Measurements from ENCODE around the gene GPR137C.

GRCh38 chr14:52552063-52552988 is at the start of gene GPR137C, which contains the start of gene TXNDC16:
- TF ChIP-seq MYC (IDR thresholded peaks at IDR 0.05; ENCODE audit: insufficient read depth, insufficient read length, insufficient replicate concordance, low read length, severe bottlenecking) (no peak), CTCF (IDR thresholded peaks at IDR 0.05 in 2 of 3, conservative IDR thresholded peaks at IDR 0.05 in 1 of 3; ENCODE audit: control insufficient read depth in 2 of 3, extremely low read depth in 1 of 3, insufficient read depth in 1 of 3, low read depth in 3 of 3, low read length in 3 of 3) (no peak), ZBTB33 (IDR thresholded peaks at IDR 0.05) (no peak), ATF2 (IDR thresholded peaks at IDR 0.05; ENCODE audit: low read length) (no peak), TAF1 (IDR thresholded peaks at IDR 0.05; ENCODE audit: borderline replicate concordance, low read depth, low read length) (peak; percentile 48; the same call in 1 of the 2 replicates), RAD21 (IDR thresholded peaks at IDR 0.05; ENCODE audit: insufficient read depth, low read depth, low read length) (no peak), PRDM15 (CRISPR knock-in tag; IDR thresholded peaks at IDR 0.05) (no peak)

All from GM12878 (cell line).